ENCODE results near the gene CFAP57.
A peak's percentile ranks its signal among the peaks of the same experiment; 100 is the strongest.

Gene CFAP57

GRCh38 chr1:43140583-43140982 is 31.5 kb upstream of the CFAP57 start:
- no peak for TF ChIP-seq CTCF (IDR thresholded peaks at IDR 0.05; ENCODE audit: borderline replicate concordance, extremely low read depth, low read length, poor library complexity, severe bottlenecking)
- TF ChIP-seq EZH2 (IDR thresholded peaks at IDR 0.05; ENCODE audit: borderline replicate concordance, low read depth, low read length, severe bottlenecking), result no peak
- Histone ChIP-seq H3K27ac (ENCODE audit: low read length) (no peak overlapping the region), H2AFZ (ENCODE audit: low read depth, low read length) (no peak overlapping the region), H3K79me2 (ENCODE audit: insufficient read depth, low read length) (no peaks in the 10 kb centered on the region), H3K9me3 (ENCODE audit: insufficient read depth, low read length, severe bottlenecking) (peaks cover 3% of the 10 kb centered on the region), H3K4me2 (ENCODE audit: insufficient read depth, low read length) (no peak overlapping the region), H3K27me3 (ENCODE audit: insufficient read depth, low read length, poor library complexity) (peaks cover 19% of the 10 kb centered on the region), H3K4me3 (ENCODE audit: low read depth in 1 of 2, low read length in 2 of 2) (no peak overlapping the region), H4K20me1 (ENCODE audit: insufficient read depth, low read length) (no peaks in the 10 kb centered on the region), H3K9ac (ENCODE audit: low read depth, low read length) (no peak overlapping the region), H3K36me3 (ENCODE audit: insufficient read depth, low read length) (no peaks in the 10 kb centered on the region), H3K4me1 (ENCODE audit: insufficient read depth, low read length) (no peaks in the 10 kb centered on the region)
- no peak for ATAC-seq (ENCODE audit: insufficient read depth, low read depth)
- DNase-seq, result no peak

GRCh38 chr1:43143441-43143888 is 28.7 kb upstream of the CFAP57 start:
- H3K4me3 ChIP-seq (ENCODE audit: low read depth in 1 of 2, low read length in 2 of 2), result no peak overlapping the region
- no peak overlapping the region for H3K9ac ChIP-seq (ENCODE audit: low read depth, low read length)
- peaks cover 19% of the 10 kb centered on the region for H3K27me3 ChIP-seq (ENCODE audit: insufficient read depth, low read length, poor library complexity)
- DNase-seq (no peak), ATAC-seq (ENCODE audit: insufficient read depth, low read depth) (no peak)
- peak; percentile 48 for TF ChIP-seq CTCF (IDR thresholded peaks at IDR 0.05; ENCODE audit: borderline replicate concordance, extremely low read depth, low read length, poor library complexity, severe bottlenecking)
- no peak for TF ChIP-seq EZH2 (IDR thresholded peaks at IDR 0.05; ENCODE audit: borderline replicate concordance, low read depth, low read length, severe bottlenecking)
- no peaks in the 10 kb centered on the region for H3K79me2 ChIP-seq (ENCODE audit: insufficient read depth, low read length)
- no peaks in the 10 kb centered on the region for H3K4me1 ChIP-seq (ENCODE audit: insufficient read depth, low read length)
- no peaks in the 10 kb centered on the region for H4K20me1 ChIP-seq (ENCODE audit: insufficient read depth, low read length)
- H3K36me3 ChIP-seq (ENCODE audit: insufficient read depth, low read length), result no peaks in the 10 kb centered on the region
- H3K27ac ChIP-seq (ENCODE audit: low read length), result no peak overlapping the region
- H3K4me2 ChIP-seq (ENCODE audit: insufficient read depth, low read length), result no peak overlapping the region
- peaks cover 3% of the 10 kb centered on the region for H3K9me3 ChIP-seq (ENCODE audit: insufficient read depth, low read length, severe bottlenecking)
- no peak overlapping the region for H2AFZ ChIP-seq (ENCODE audit: low read depth, low read length)

- H2AFZ ChIP-seq (ENCODE audit: low read depth, low read length), result no peak overlapping the region
- peaks cover 19% of the 10 kb centered on the region for H3K27me3 ChIP-seq (ENCODE audit: insufficient read depth, low read length, poor library complexity)
- DNase-seq (no peak), ATAC-seq (ENCODE audit: insufficient read depth, low read depth) (no peak)
- H3K9ac ChIP-seq (ENCODE audit: low read depth, low read length), result no peak overlapping the region
- no peaks in the 10 kb centered on the region for H3K79me2 ChIP-seq (ENCODE audit: insufficient read depth, low read length)
- H3K27ac ChIP-seq (ENCODE audit: low read length), result no peak overlapping the region
- no peak for TF ChIP-seq CTCF (IDR thresholded peaks at IDR 0.05; ENCODE audit: borderline replicate concordance, extremely low read depth, low read length, poor library complexity, severe bottlenecking)
- TF ChIP-seq EZH2 (IDR thresholded peaks at IDR 0.05; ENCODE audit: borderline replicate concordance, low read depth, low read length, severe bottlenecking), result no peak
- no peaks in the 10 kb centered on the region for H3K36me3 ChIP-seq (ENCODE audit: insufficient read depth, low read length)
- no peaks in the 10 kb centered on the region for H3K4me1 ChIP-seq (ENCODE audit: insufficient read depth, low read length)
- H3K9me3 ChIP-seq (ENCODE audit: insufficient read depth, low read length, severe bottlenecking), result peaks cover 3% of the 10 kb centered on the region
- H3K4me3 ChIP-seq (ENCODE audit: low read depth in 1 of 2, low read length in 2 of 2), result no peak overlapping the region
- H4K20me1 ChIP-seq (ENCODE audit: insufficient read depth, low read length), result no peaks in the 10 kb centered on the region
- no peak overlapping the region for H3K4me2 ChIP-seq (ENCODE audit: insufficient read depth, low read length)
These were observed 27.9 kb upstream of the CFAP57 start for GRCh38 chr1:43144237-43144636.
